ENCODE results near the gene LIM2.

LIM2 gene

DNA sequence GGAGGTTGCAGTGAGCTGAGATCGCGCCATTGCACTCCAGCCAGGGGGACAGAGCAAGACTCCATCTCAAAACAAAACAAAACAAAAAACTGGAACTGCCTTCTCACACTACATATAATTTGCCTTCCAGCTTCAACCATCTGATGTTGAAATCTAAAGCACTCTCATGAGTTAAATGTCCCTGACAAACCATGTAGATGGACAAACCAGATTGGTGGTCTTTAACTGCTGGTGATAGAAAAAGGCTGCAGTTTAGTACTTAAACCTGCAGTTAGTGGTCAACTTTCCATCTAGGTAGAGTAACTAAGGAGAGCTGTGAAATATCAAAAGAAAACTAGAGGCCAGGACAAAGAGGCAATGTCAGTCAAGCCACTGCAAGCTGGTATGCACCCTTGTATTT, 8.4 kb upstream of the LIM2 start:
- no peak for DNase-seq (ENCODE audit: low read depth)

- peak; percentile 99 for DNase-seq (ENCODE audit: low read depth)
Measured at GRCh38 chr19:51394050-51394836, 6.5 kb upstream of the LIM2 start.

DNA sequence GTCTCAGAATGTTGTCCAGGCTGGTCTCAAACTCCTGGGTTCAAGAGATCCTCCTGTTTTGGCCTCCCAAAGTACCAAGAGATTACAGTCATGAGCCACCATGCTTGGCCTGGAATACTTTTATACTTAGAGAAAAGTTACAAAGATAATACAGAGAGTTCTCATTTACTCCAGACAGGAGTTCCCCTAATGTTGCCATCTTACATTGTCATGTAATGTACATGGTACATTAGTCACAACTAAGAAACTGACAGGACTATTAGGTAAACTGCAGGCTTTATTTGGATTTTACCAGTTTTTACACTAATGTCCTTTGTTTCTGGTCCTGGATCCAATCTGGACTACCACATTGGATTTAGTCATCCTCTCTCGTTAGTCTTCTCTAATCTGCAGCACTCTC, 4.9 kb upstream of the LIM2 start:
- DNase-seq (ENCODE audit: low read depth), result no peak

GRCh38 chr19:51391073-51391611, 3.4 kb upstream of the LIM2 start:
- no peak for DNase-seq (ENCODE audit: low read depth)

DNA sequence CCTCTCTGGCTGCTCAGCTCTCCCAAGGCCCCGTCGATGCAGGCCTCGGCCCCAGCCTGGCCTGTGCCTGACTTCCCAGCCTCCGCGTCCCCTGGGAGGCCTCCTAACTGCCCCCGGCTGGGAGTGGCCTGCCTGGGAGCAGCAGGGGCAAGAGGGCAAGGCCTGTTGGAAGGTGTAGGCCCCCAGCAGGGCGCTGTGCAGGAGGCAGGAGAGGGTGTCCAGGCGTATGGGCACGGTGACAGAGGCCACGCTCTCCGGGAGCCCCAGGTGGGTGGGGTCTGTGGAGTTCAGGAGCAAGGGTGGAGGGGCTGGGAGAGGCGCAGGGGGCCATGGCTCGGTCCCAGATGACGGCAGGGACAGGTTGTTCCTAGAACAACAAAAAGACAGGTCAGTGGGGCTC, 1.4 kb upstream of the LIM2 start:
- no peak for DNase-seq (ENCODE audit: low read depth)

GRCh38 chr19:51386882-51387520, 773 bp downstream of the LIM2 start:
- no peak for DNase-seq (ENCODE audit: low read depth)

GRCh38 chr19:51382004-51382403, 5.8 kb downstream of the LIM2 start:
- DNase-seq (ENCODE audit: low read depth), result no peak

DNA sequence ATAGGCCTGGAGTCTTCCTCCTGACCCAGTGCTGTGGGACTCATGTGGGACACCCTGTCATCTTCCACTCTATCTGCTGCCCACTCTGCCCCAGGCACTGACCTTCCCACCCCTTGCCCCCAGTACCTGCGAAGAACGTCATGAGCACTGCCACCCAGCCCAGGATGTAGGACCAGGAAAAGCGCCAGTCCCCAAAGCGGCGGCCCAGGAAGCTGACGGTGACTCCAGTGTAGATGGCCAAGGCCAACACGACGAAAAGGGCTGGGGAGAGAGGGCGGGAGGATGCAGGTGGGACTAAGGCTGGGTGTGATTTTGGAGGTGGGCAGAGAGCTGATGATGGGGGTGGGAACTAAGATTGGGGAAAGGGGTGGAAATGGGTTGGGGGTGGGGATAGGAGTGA, 7.4 kb downstream of the LIM2 start:
- no peak for DNase-seq (ENCODE audit: low read depth)

GRCh38 chr19:51377422-51377821, 10.4 kb downstream of the LIM2 start:
- no peak for DNase-seq (ENCODE audit: low read depth)

DNA sequence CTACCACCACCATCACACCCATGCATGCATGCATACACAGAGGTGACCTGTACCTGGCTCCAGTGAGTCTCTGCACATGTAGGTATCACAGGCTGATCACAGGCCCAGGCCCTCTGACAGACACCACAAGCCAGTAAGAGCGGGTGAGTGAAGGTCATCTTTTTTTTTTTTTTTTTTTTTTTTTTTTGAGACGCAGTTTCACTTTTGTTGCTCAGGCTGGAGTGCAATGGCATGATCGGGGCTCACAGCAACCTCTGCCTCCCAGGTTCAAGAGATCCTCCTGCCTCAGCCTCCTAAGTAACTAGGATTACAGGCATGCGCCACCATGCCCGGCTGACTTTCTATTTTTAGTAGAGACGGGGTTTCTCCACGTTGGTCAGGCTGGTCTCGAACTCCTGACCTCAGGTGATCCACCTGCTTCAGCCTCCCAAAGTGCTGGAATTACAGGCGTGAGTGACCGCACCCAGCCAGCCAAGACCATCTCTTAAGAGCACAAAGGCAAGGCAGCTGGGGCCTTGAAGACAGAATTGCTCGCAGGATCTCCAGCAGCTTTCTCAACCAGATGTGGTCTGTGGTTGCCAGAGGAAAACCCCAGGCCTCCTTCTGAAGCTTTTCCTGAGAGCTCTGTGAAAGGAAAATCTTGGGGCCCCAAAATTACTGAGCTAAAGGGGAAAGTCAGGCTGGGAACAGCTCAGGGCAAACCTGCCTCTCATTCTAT, 12.1 kb downstream of the LIM2 start:
- no peak for DNase-seq (ENCODE audit: low read depth)

GRCh38 chr19:51372649-51373504, 14.9 kb downstream of the LIM2 start, which contains the start of gene NKG7:
Gene NKG7, minus strand, starts transcription at chr19:51372654. Its CDS starts 119 bp downstream, at chr19:51372535.
- DNase-seq (ENCODE audit: low read depth), result no peak

- DNase-seq (ENCODE audit: low read depth), result no peak
Measured at GRCh38 chr19:51372021-51372648, 15.6 kb downstream of the LIM2 start.

GRCh38 chr19:51371186-51371690, 16.5 kb downstream of the LIM2 start:
- DNase-seq (ENCODE audit: low read depth), result no peak

- no peak for DNase-seq (ENCODE audit: low read depth)
Measured at GRCh38 chr19:51370230-51370629, 17.5 kb downstream of the LIM2 start.

GRCh38 chr19:51368366-51369282, 19.1 kb downstream of the LIM2 start, which contains the start of gene CLDND2:
Gene CLDND2, minus strand, starts transcription at chr19:51369003. Its CDS starts 426 bp downstream, at chr19:51368577.
- DNase-seq (ENCODE audit: low read depth), result no peak

DNA sequence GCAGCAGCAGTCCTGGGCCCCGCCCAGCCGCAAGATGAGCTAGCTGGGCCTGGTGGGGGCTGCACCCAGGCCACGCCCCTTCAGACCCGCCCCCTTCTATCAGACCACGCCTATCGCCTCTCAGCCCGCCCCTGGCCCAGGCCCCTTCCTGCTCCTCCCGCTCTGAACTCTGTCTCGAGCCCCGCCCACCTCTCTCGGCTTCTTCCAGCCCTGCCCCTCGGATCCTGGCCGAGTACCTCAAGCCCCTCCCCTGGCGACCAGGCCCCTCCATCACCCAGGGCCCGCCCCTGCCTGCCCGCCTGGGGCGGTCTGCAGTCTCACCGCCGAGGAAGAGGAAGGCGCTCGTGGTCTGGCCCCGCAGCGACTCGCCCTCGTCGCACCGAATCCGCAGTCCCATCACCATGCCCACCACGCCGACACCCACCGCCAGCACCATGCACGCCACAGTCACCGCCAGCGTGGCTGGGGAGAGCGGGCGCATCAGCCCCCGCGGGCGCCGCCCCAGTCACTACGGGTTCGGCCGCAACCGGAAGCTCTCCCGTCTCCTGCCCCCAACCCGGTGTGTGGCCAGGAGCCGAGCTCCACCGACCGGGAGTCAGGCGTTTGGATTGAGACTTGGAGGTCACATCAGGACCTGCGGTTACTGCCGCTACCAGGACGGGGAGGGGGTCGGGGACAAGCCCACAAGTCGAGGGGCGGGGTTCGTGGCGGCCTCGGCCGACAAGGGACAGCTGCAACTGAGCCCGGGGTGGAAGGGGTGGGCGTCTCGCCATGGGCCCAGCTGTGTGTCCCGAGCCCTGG, 20.0 kb downstream of the LIM2 start:
- peak; percentile 93 for DNase-seq (ENCODE audit: low read depth)

- DNase-seq (ENCODE audit: low read depth), result no peak
Measured at GRCh38 chr19:51367255-51367564, 20.6 kb downstream of the LIM2 start.

DNA sequence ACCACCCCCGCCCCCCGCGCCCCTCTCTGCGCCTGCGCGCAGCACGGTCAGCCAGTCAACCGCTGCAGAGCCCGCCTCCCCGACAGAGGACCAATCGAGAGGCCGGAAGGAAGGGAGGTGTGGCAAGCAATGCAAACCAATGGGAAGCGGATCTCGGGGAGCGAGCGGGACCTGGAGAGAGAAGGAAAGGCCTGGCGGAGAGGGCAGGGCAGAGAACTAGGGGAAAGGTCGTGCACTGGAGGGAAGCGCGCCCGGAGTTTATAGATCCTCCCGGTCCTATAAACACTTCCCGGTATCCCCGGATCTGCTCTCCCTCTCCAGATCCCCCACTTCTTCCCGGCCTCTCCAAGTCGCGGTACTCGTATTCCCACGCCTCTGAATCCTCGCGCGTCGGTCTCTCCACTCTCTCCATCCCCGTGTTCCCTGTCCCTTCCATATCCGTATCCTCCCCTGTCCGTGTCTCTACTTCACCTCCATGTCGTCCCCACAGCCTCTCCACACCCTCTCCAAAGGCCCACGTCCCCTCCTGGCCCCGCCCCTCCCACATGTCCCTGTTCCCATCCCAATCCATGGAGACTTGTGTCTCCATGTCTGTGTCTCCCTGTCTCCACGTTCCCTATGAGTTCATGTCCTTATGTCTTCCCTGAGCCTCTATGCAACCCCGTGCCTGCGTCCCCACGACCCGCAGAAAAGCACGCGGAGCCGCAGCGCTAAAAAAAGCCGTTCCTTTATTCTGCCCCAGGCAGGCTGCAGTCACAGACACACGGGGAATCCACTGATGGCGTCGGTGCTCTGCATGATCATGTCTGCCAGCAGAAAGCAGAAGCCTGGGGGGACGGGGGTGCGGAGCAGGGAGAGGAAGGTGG, 21.2 kb downstream of the LIM2 start:
- peak; percentile 89 for DNase-seq (ENCODE audit: low read depth)

All from HS-5 (cell line).